Testis (tissue), 2 donors: ENCODE results near the gene TRAP1.

Source experiments
- CTCF ChIP-seq, 3 experiments: fragments of 450-650 bp in 2 of 3; fragments of 200-600 bp in 1 of 3; sonication (generic) in 1 of 3; IDR thresholded peaks; one replicate each; pipeline ENCODE4 v1.5.1; 2016 to 2019; ENCODE audit warnings: antibody characterized with exemption in 3 of 3, mild to moderate bottlenecking in 2 of 3, moderate library complexity in 1 of 3
- POLR2A ChIP-seq: fragments of 450-650 bp; IDR thresholded peaks from one replicate; pipeline ENCODE4 v1.6.1; 2017; ENCODE audit warnings: antibody characterized with exemption, mild to moderate bottlenecking, moderate library complexity

GRCh38 chr16:3650631-3651265, 66.6 kb downstream of the TRAP1 start:
- TF ChIP-seq CTCF (IDR thresholded peaks at IDR 0.05) (no peak), POLR2A (no peak)
